Naive thymus-derived CD8-positive, alpha-beta T cell (primary cell): ENCODE measurements around the gene STARD10. TPM values are rescaled to one million over a fixed set of nuclear protein-coding genes. Genes with fewer than 3 reads are reported as not detected.
A peak's percentile ranks its signal among the peaks of the same experiment; 100 is the strongest.

Experiments
- ATAC-seq, 2 donors: fragments of 150-1000 bp; cut with Tn5 transposase in 1 of 2; sonication (Bioruptor Pico), chemical (Tn5 transposase) in 1 of 2; 1 replicate in 1 of 2; 2 replicates in 1 of 2; pipeline ENCODE4 v1.10.0; 2021; ENCODE audit warnings: mild to moderate bottlenecking in 2 of 2, moderate library complexity in 2 of 2
- POLR2A ChIA-PET: fragments of 350-600 bp; sonication (Branson Sonifier 250); formaldehyde crosslinking; loops from one replicate; lab custom pipeline; 2021; ENCODE audit warnings: antibody characterized with exemption; lab: Charles Lee
- DNase-seq, 10 donors: peaks; one replicate each; pipeline versions ENCODE4 v3.0.0 to v3.0.0-alpha.2; 2020 to 2022
- H3K27ac Mint-ChIP-seq, 10 donors: one replicate each; pipeline ENCODE4 v1.8.0; 2020 to 2022; ENCODE audit warnings: mild to moderate bottlenecking in 10 of 10, mixed read lengths in 10 of 10, moderate library complexity in 4 of 10, inconsistent platforms in 1 of 10
- H3K27me3 Mint-ChIP-seq, 5 donors: one replicate each; pipeline ENCODE4 v1.8.0; 2021 to 2022; ENCODE audit warnings: mixed read lengths in 5 of 5
- H3K36me3 Mint-ChIP-seq, 3 donors: one replicate each; pipeline ENCODE4 v1.8.0; 2020 to 2022; ENCODE audit warnings: mixed read lengths in 3 of 3, mild to moderate bottlenecking in 2 of 3, inconsistent platforms in 1 of 3
- H3K4me1 Mint-ChIP-seq, 4 donors: one replicate each; pipeline ENCODE4 v1.8.0; 2021 to 2022; ENCODE audit warnings: mixed read lengths in 4 of 4
- H3K4me3 Mint-ChIP-seq, 10 donors: one replicate each; pipeline ENCODE4 v1.8.0; 2020 to 2022; ENCODE audit warnings: mild to moderate bottlenecking in 10 of 10, mixed read lengths in 10 of 10, moderate library complexity in 6 of 10, inconsistent platforms in 1 of 10
- H3K9me3 Mint-ChIP-seq, 9 donors: one replicate each; pipeline ENCODE4 v1.8.0; 2020 to 2022; ENCODE audit warnings: mixed read lengths in 9 of 9, mild to moderate bottlenecking in 3 of 9, inconsistent platforms in 1 of 9, moderate library complexity in 1 of 9
- polyA plus RNA-seq, 3 donors: library from polyadenylated mRNA; unstranded; fragments of 300-500 nt; fragmentation: Illumina TruSeq; gene quantifications; one replicate each; pipeline ENCODE4 v1.2.3, GENCODE V29; 2021
- total RNA-seq, 8 experiments: library from RNA in 2 of 8; stranded (reverse) in 2 of 8; gene quantifications; one replicate each; pipeline ENCODE4 v1.2.3 and lab custom pipeline; 2021 to 2026

The STARD10 gene
- total and polyA plus RNA-seq, 5 experiments from 2014 or later, result 11.8 to 16.3 (median 14.9) TPM

DNA sequence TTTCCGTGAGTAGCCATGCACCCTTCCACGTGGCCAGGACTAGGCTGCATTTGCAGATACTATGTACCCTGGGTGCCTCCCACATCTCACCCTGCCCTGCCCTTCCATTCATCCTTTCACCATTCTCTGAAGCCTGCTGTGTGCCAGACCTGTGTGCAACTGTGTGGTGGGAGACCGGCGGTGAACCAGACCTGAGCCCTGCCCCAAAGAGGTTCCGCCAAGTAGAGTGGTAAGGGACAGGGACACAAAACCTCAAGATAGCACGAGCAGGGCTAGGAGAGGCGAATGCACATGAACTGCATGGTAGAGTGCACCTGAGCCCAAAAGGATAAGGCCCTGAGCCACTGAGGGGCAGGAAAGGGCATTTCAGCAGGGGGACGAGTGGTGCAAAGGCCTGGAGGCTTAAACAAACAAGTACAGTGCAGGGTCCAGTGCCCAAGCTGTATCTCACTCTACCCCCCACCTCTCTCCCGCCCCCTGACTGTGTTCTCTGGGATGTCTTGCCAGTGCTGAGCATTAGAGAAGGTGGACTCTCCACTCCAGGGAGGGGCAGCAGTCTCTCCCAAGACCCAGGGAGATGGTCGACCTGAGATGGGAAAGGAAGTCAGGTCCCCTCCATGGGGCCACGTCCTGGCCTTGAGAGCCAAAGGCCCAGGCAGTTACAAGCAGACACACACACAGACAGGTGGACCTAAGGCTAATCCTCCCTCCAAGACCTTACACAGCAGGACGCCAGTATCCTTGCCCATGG lies 27.5 kb downstream of the STARD10 start:
- POLR2A ChIA-PET, result no interaction called here
- H3K27ac Mint-ChIP-seq, result peak overlapping the region in 4 of 10 donors; percentile 15 to 77 (median 34)

DNA sequence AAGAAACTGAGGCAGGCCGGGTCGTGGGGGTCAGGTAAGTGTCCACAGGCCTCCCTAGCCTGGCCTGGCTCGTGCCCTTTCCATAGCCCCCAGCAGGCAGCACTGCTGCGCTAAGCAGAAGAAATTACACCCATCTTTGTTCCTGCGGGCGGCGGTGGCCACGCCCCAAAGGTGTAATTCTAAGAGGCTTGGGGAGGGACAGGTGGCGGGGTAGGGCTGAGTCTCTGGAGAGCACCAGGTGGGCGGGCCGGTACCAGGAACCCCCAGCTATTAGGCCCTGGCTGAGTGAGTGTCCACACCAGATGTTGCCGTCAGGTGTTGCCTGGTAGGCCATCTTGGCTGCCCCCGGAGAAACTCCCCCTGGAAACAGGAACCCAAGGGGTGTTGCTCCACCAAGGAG lies 29.3 kb downstream of the STARD10 start:
- H3K4me3 Mint-ChIP-seq, result no peak overlapping the region
- no peak for ATAC-seq

More for the DNA sequence above, 27.5 kb downstream of the STARD10 start:
- Mint-ChIP-seq H3K4me3 (no peak overlapping the region), H3K9me3 (peaks cover 0 to 2% (median 0%) of the 10 kb centered on the region in 9 donors), H3K4me1 (peaks cover 0 to 14% (median 2%) of the 10 kb centered on the region in 4 donors), H3K27me3 (no peaks in the 10 kb centered on the region), H3K36me3 (no peaks in the 10 kb centered on the region)
- DNase-seq, result no peak
- ATAC-seq, result no peak

DNA sequence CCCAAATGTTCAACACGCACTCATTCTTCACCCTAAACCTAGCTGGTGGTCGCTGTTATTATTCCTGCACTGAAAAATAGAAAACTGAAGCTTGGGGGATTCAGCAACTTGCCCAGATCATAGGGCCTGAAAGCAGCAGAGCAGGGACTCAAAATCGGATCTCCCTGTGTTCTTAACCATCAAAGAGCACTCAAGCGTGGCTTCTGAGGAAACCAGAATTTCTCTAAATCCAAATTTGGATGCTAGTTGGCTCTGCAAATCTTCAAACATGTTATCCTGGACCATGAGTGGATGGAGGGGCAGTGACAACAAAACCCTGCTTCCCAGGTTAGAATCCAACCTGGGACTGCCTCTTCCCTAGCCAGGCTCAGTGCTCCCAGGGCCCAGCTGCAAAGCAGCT lies 30.0 kb downstream of the STARD10 start:
- no peak overlapping the region for H3K4me3 Mint-ChIP-seq
- H3K27me3 Mint-ChIP-seq, result no peaks in the 10 kb centered on the region
- H3K27ac Mint-ChIP-seq, result no peak overlapping the region
- POLR2A ChIA-PET, result no interaction called here
- ATAC-seq (no peak), DNase-seq (no peak)
- H3K9me3 Mint-ChIP-seq, result peaks cover 0 to 2% (median 0%) of the 10 kb centered on the region in 9 donors
- H3K4me1 Mint-ChIP-seq, result peaks cover 0 to 17% (median 5%) of the 10 kb centered on the region in 4 donors
- peaks cover 0 to 3% (median 0%) of the 10 kb centered on the region in 3 donors for H3K36me3 Mint-ChIP-seq

More for the DNA sequence above, 29.3 kb downstream of the STARD10 start:
- peaks cover 0 to 3% (median 0%) of the 10 kb centered on the region in 3 donors for H3K36me3 Mint-ChIP-seq
- H3K27ac Mint-ChIP-seq, result no peak overlapping the region
- peaks cover 0 to 2% (median 0%) of the 10 kb centered on the region in 9 donors for H3K9me3 Mint-ChIP-seq
- POLR2A ChIA-PET, result no interaction called here
- peaks cover 0 to 14% (median 3%) of the 10 kb centered on the region in 4 donors for H3K4me1 Mint-ChIP-seq
- no peak for DNase-seq
- H3K27me3 Mint-ChIP-seq, result no peaks in the 10 kb centered on the region

DNA sequence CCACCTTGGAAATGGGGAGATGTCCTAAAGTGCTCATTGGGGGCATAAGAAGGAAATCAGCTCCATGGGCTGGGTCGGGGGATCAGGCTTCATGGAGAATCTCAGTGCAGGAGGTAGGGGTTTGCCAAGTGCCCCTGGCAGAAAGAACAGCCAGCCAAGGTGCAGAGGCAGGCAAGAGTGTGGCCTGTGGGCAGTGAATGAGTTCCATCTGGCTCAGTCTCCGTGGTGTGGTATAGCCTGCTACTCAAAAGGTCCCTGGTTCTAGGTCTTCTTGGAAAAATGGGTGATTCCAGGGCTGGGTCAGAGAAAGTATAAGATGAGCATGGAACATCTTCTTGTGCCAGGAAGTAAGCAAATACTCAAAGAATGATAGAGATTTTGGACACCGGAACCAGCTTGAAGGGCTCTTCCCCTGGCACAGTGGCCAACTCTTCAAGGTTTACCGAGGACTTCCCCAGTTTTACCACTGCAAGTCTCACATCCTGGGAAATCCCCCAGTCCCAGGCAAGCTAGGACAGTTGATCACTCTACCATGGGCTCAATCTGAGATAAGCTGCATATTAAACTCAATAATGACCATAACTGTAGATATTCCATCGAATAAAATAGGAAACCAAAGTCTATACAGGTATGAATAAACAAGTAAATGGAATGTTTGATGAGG lies 31.1 kb downstream of the STARD10 start:
- Mint-ChIP-seq H3K36me3 (peaks cover 0 to 4% (median 0%) of the 10 kb centered on the region in 3 donors), H3K4me1 (peaks cover 0 to 18% (median 8%) of the 10 kb centered on the region in 4 donors), H3K9me3 (peaks cover 0 to 2% (median 0%) of the 10 kb centered on the region in 9 donors), H3K27ac (no peak overlapping the region), H3K27me3 (no peaks in the 10 kb centered on the region), H3K4me3 (no peak overlapping the region)
- no peak for DNase-seq
- ATAC-seq, result peak in 1 of 2 donors; percentile 32
- POLR2A ChIA-PET, result interaction anchor here (1.1 to 1.4 kb wide), 2 partner anchors 13 to 38 kb away, joined by 3 read pairs; no protein-coding TSS in a partner anchor

DNA sequence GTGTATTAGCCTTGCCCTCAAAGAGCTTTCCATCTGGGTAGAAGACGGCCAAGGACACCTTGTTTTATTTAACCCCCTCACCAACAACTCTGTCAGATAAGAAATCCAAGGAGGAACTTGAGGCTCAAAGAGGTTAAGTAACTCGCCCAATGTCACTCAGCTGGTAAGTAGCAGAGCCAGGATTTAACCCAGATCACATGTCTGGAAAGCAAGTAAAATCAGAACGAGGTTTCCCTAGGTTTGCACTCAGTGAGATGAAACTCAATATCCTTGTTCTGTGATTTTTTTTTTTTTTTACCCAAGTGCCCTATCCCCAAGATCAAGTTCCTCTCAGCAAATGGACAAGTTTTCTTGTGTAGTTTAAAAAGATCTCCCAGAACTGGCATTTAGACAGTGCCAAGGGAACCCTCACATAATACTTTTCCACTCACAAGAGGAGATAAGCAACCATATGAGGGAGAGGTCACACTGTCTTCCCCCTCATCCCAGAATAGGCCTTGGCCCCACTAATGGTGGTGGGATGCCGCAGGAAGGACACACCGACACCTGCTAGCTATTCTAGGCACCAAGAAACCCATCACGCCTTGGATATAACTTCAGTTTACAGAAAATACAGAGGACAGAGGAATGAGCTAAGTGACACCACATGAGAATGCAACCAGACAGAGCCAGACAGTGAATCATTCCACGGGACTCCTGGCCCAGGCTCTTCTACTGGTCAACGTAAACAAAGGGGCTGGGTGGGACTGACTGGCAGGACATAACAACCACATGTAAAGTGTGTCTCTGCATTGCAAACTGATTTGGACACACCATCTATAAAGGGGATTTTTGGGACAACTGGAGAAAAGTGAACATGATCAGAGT lies 33.1 kb downstream of the STARD10 start:
- POLR2A ChIA-PET, result no interaction called here
- H3K27ac Mint-ChIP-seq, result no peak overlapping the region
- peaks cover 0 to 18% (median 10%) of the 10 kb centered on the region in 4 donors for H3K4me1 Mint-ChIP-seq
- H3K9me3 Mint-ChIP-seq, result no peaks in the 10 kb centered on the region
- DNase-seq, result no peak
- no peak overlapping the region for H3K4me3 Mint-ChIP-seq
- peaks cover 0 to 17% (median 0%) of the 10 kb centered on the region in 3 donors for H3K36me3 Mint-ChIP-seq
- no peak for ATAC-seq
- no peaks in the 10 kb centered on the region for H3K27me3 Mint-ChIP-seq

DNA sequence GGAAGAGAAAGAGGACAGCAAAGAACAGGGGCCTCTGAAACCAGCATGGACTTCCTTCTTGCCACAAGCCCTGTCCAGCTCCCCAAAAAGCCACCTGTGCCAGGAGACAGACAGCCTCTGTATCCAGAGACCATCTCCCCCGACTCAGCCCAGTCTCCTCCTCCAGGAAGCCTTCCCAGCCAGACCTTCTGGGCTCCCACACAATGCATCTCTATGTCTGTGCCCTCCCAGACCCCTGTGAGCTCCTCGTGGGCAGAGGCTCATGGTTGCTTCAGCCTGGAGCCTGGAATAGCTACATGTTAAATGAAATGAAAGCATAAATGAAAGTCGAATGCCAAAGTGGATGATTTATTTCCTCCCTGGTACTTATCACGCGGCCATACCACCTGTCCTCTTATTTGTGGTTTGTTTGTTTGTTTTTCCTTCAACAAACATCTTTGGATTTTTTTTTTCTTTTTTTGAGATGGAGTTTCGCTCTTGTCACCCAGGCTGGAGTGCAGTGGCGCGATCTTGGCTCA lies 34.3 kb downstream of the STARD10 start:
- Mint-ChIP-seq H3K27me3 (no peaks in the 10 kb centered on the region), H3K4me3 (no peak overlapping the region)

DNA sequence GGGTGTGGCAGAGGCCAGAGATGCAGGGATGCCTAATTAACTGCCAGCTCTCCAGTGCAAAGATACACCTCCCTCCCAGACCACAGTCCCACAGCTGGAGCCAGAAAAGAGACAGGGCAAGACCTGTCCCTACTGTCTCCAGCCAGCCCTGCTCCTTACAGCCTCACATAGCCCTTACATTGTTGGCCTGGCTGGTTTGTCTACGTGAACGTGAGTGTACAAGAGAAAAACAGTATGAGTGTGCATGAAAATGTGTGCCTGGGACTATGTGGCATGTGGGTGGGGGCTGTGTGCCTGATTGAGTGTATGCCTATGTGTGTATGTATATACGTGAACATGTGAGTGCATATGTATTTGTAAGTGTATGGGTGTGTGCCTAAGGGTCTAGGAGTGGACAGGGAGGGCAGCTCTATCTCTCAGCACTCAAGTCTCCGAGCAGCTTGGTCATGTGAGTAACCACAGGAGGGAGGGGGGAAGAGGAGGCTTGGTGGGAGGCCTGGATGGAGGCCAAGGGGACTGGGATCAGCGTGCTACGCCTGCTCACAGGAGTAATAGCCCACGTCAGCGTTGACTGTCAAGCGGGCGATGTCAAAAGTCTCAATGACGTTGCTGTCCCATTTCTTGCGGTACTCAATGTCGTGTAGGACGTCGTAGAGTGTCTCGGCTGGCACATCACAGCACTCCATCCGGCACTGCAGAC lies 35.0 kb downstream of the STARD10 start:
- Mint-ChIP-seq H3K9me3 (no peaks in the 10 kb centered on the region), H3K4me3 (no peak overlapping the region), H3K36me3 (peaks cover 0 to 17% (median 0%) of the 10 kb centered on the region in 3 donors), H3K27ac (peak overlapping the region in 3 of 10 donors; percentile 2 to 13 (median 10)), H3K4me1 (peaks cover 0 to 18% (median 10%) of the 10 kb centered on the region in 4 donors), H3K27me3 (no peaks in the 10 kb centered on the region)
- DNase-seq (no peak), ATAC-seq (no peak)
- POLR2A ChIA-PET, result no interaction called here

More for the DNA sequence above, 34.3 kb downstream of the STARD10 start:
- no peaks in the 10 kb centered on the region for H3K9me3 Mint-ChIP-seq
- peaks cover 0 to 18% (median 10%) of the 10 kb centered on the region in 4 donors for H3K4me1 Mint-ChIP-seq
- peak overlapping the region in 1 of 10 donors; percentile 2 for H3K27ac Mint-ChIP-seq
- POLR2A ChIA-PET, result no interaction called here
- peaks cover 0 to 17% (median 0%) of the 10 kb centered on the region in 3 donors for H3K36me3 Mint-ChIP-seq
- ATAC-seq, result no peak
- DNase-seq, result no peak

DNA sequence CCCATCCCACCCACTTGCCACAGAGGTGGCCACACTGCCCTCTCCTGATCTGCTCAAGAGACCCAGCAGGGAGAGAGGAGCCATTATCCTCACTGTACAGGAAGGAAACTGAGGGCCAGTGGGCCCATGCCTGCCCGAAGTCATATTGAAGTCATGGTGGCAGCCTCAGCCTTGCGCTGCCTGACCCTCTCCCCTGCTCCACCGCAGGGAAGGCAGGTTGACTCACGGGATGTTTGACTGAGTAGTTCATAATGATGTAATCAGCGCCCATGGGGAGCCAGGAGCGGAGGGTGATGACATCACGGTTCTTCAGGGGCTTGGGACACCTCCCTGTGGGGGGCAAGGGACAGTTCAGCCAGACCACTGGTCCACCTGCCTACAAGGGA lies 35.5 kb downstream of the STARD10 start:
- Mint-ChIP-seq H3K27ac (peak overlapping the region in 2 of 10 donors; percentile 2 to 10), H3K27me3 (no peaks in the 10 kb centered on the region), H3K4me1 (peaks cover 3 to 19% (median 10%) of the 10 kb centered on the region in 4 donors), H3K4me3 (no peak overlapping the region), H3K9me3 (no peaks in the 10 kb centered on the region), H3K36me3 (peaks cover 0 to 17% (median 0%) of the 10 kb centered on the region in 3 donors)
- no peak for DNase-seq
- no peak for ATAC-seq
- POLR2A ChIA-PET, result no interaction called here

DNA sequence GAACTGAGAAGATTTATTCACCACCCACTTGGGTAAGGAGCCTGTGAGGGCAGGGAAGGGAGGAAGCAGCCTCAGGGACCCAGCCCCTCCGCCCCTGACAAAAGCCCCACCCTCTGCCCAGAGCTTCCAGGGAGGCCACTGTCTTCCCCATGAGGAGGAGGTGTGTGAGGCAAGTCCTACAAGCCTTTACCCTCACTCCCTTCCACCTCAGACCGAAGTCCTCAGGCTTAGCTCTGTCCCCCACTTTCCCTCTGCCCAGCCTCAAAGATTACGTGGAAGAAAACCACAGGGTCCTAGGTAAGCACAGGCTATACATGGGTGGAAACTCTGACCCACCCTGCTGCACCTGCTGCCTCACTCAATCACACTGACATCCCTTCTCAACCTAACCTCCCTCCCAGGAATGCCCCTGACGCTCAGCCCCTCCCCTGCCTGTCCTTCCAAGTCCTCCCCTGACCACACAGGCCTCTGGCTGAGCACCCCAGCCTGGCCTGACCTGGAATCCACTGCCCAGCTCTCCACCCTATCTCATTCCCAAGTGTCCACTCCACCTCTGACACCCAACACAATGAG lies 38.0 kb downstream of the STARD10 start:
- H3K4me3 Mint-ChIP-seq, result peak overlapping the region in 1 of 10 donors; percentile 58
- H3K4me1 Mint-ChIP-seq, result peaks cover 22 to 27% (median 25%) of the 10 kb centered on the region in 4 donors
- DNase-seq (no peak), ATAC-seq (no peak)
- no peaks in the 10 kb centered on the region for H3K9me3 Mint-ChIP-seq
- POLR2A ChIA-PET, result no interaction called here
- peak overlapping the region in 3 of 10 donors; percentile 7 to 57 (median 39) for H3K27ac Mint-ChIP-seq
- H3K27me3 Mint-ChIP-seq, result no peaks in the 10 kb centered on the region
- H3K36me3 Mint-ChIP-seq, result peaks cover 0 to 15% (median 0%) of the 10 kb centered on the region in 3 donors

DNA sequence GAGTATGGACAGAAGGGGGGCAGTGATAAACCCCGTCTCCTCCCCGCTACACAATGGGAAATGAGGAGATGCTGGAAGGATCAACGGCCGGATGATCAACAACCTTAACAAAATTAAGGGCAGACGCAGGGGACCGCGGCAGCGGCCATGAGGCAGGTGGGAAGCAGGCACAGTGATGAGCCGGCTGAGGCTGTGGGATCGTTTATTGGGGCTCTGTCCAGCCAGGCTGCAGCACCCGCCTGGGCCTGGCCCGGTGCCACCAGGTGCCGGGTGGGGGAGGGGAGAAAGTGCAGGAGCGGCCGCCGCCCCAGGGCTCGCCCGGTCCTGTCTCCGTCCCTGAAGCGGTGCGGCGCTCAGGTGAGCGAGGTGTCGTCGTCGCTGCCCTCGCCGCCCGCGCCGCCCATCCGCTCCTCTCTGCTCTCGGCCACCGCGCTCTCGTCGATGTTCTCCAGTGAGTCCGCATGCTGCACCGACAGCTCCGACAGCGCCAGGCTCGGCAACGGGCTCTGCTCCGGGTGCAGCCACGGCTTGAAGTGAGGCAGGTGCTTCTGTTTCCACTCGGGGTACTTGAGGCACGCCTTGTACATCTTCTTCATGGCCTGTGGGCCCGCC lies 39.2 kb downstream of the STARD10 start:
- H3K9me3 Mint-ChIP-seq, result no peaks in the 10 kb centered on the region
- ATAC-seq, result no peak
- no peaks in the 10 kb centered on the region for H3K27me3 Mint-ChIP-seq
- POLR2A ChIA-PET, result interaction anchor here (1.3 to 2.6 kb wide), 2 partner anchors 18 to 26 kb away, joined by 4 to 7 read pairs; no protein-coding TSS in a partner anchor
- peaks cover 30 to 37% (median 33%) of the 10 kb centered on the region in 4 donors for H3K4me1 Mint-ChIP-seq
- H3K4me3 Mint-ChIP-seq, result no peak overlapping the region
- peaks cover 0 to 14% (median 0%) of the 10 kb centered on the region in 3 donors for H3K36me3 Mint-ChIP-seq
- no peak for DNase-seq
- H3K27ac Mint-ChIP-seq, result peak overlapping the region in 1 of 10 donors; percentile 83

DNA sequence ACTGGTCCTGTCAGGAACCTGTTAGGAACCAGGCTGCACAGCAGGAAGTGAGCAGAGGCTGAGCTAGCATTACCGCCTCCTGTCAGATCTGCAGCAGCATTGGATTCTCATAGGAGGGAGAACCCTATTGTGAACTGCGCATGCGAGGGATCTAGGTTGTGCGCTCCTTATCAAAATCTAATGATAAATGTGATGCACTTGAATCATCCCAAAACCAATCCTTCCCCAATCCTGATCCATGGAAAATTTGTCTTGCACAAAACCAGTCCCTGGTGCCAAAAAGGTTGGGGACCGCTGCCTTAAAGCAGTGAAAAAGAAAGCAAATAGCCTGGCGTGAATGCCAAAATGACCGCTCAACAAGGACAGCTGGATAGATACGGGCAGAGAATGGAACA lies 39.7 kb downstream of the STARD10 start:
- no peaks in the 10 kb centered on the region for H3K9me3 Mint-ChIP-seq
- POLR2A ChIA-PET, result interaction anchor here (1.3 to 2.6 kb wide), 2 partner anchors 18 to 27 kb away, joined by 4 to 7 read pairs; no protein-coding TSS in a partner anchor
- H3K36me3 Mint-ChIP-seq, result peaks cover 0 to 14% (median 0%) of the 10 kb centered on the region in 3 donors
- DNase-seq, result no peak
- ATAC-seq, result no peak
- H3K27me3 Mint-ChIP-seq, result no peaks in the 10 kb centered on the region
- H3K4me3 Mint-ChIP-seq, result peak overlapping the region in 2 of 10 donors; percentile 52 to 58
- peak overlapping the region in 1 of 10 donors; percentile 83 for H3K27ac Mint-ChIP-seq
- peaks cover 33 to 42% (median 35%) of the 10 kb centered on the region in 4 donors for H3K4me1 Mint-ChIP-seq
